Lower leg skin (tissue), 4 donors: ENCODE data around the gene ACTR2. TPM values are rescaled to one million over a fixed set of nuclear protein-coding genes. Genes with fewer than 3 reads are reported as not detected.
"Not testable (repeated sequence)": the region's sequence is repeated elsewhere in the genome, so short reads cannot be mapped to it uniquely, and the experiment has no call there.

Experiments
- DNase-seq, 2 donors: peaks; one replicate each; pipeline ENCODE4 v3.0.0-alpha.2; 2019; ENCODE audit warnings: low spot score in 2 of 2
- H3K4me3 ChIP-seq: fragments of 200-600 bp; sonication (generic); 2 replicates; pipeline ENCODE4 v1.5.1; 2017; ENCODE audit warnings: mild to moderate bottlenecking, low read depth; ENCODE audit not compliant: poor library complexity, severe bottlenecking
- POLR2A ChIP-seq, 2 donors: fragments of 450-650 bp; IDR thresholded peaks; one replicate each; pipeline ENCODE4 v1.6.1; 2016 to 2017; ENCODE audit warnings: antibody characterized with exemption in 2 of 2, mild to moderate bottlenecking in 1 of 2, moderate library complexity in 1 of 2
- WGBS, 2 donors: methylation state at CpG; one replicate each; pipeline ENCODE4 v1.1.5; 2018; 5-methylcytosine and 5-hydroxymethylcytosine counted together
- intact Hi-C: fragments of 100-400 bp; cut with DNase I; formaldehyde crosslinking; loops from one replicate; pipeline ENCODE4 v1.15.0; 2023; ENCODE audit warnings: low total_unique reads
- total RNA-seq, 4 donors: library from RNA; depleted of rRNA; stranded (reverse); fragments of >200 nt; gene quantifications; one replicate each; pipeline ENCODE4 v1.1.0, GENCODE V29; 2016
- TF ChIP-seq, protein P1 (sequence below), 3 donors: fragments of 450-650 bp; IDR thresholded peaks; one replicate each; pipeline ENCODE4 v1.5.1; 2016; ENCODE audit warnings: antibody characterized with exemption in 3 of 3, mild to moderate bottlenecking in 3 of 3, moderate library complexity in 2 of 3

The ACTR2 gene
- total RNA-seq, 4 donors from 2014 or later: 44.1 to 58.7 (median 50.9) TPM

DNA sequence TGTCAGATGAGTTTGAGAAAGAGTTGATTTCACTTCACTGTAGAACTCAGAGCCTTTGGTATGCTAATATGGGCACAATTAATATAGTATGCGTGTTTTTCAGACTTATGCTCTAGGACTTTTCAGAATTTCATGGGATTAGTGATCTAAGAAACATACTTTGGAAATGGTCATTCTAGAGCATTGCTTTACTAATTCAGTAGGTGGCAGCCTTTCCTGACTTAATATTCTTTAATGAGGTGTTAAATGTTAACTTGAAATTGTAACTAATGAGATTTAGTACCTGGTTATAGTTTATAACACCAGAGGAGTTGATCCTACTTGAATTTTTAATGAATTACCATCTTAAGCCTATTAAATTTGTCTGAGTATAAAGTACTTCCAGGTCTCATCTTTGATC lies 28.4 kb downstream of the ACTR2 start:
- H3K4me3 ChIP-seq: no peak overlapping the region
- TF ChIP-seq, protein P1, sequence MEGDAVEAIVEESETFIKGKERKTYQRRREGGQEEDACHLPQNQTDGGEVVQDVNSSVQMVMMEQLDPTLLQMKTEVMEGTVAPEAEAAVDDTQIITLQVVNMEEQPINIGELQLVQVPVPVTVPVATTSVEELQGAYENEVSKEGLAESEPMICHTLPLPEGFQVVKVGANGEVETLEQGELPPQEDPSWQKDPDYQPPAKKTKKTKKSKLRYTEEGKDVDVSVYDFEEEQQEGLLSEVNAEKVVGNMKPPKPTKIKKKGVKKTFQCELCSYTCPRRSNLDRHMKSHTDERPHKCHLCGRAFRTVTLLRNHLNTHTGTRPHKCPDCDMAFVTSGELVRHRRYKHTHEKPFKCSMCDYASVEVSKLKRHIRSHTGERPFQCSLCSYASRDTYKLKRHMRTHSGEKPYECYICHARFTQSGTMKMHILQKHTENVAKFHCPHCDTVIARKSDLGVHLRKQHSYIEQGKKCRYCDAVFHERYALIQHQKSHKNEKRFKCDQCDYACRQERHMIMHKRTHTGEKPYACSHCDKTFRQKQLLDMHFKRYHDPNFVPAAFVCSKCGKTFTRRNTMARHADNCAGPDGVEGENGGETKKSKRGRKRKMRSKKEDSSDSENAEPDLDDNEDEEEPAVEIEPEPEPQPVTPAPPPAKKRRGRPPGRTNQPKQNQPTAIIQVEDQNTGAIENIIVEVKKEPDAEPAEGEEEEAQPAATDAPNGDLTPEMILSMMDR (IDR thresholded peaks at IDR 0.05): no peak
- no peak for TF ChIP-seq POLR2A (IDR thresholded peaks at IDR 0.05)
- DNase-seq: no peak
- intact Hi-C loops: no loop called here
- 88 to 89% methylated on average over 1 of the region's 1 CpG for WGBS, 2 donors

DNA sequence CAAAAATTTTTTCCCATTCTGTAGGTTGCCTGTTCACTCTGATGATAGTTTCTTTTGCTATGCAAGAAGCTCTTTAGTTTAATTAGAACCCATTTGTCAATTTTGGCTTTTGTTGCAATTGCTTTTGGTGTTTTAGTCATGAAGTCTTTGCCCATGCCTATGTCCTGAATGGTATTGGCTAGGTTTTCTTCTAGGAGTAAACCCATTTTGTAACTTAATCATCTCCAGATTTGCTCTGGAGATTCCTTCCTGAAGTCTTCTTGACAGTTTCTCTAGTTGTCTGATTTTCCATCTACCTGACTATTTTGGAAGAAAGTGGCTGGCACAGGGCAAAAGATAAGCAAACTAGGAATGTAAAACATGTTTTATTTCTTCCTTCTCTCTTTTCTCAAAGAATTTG lies 30.2 kb downstream of the ACTR2 start:
- DNase-seq, intact Hi-C loops, H3K4me3 ChIP-seq: not testable (repeated sequence)

DNA sequence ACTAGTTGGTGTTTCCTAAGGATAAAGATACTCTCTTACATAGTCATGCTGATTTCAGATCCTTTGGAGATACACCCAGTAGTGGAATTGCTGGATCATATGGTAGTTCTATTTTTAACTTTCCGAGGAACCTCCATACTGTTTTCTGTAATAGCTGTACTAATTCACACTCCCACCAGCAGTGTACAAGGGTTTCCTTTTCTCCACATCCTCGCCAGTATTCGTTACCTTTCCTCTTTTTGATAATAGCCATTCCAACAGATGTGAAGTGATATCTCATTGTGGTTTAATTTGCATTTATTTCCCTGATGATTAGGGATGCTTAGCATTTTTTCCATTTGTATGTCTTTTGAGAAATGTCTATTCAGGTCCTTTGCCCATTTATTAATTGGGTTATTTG lies 34.0 kb downstream of the ACTR2 start:
- no peak for TF ChIP-seq POLR2A (IDR thresholded peaks at IDR 0.05)
- TF ChIP-seq, protein P1 (IDR thresholded peaks at IDR 0.05): no peak
- WGBS, 2 donors: 73 to 83% methylated on average over 3 of the region's 3 CpGs
- intact Hi-C loops: no loop called here
- DNase-seq: no peak
- no peak overlapping the region for H3K4me3 ChIP-seq

DNA sequence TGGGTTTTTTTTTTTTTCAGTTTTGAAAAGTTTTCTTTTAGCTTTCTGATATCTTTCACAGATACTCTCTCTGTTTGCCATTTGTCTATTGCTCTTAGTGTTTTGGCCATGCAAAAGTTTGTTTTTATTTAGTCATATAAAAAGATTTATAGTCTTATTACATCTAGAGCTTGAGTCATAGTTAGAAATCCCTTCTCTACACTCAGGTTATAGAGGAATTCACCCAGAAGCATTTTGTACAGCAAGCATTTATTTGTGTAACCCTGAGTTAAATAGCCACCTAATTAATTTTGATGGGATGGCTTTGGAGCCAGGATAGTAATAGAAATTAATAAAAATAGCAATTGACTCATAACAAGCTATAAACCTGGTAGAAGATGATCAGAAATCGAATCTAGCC lies 35.6 kb downstream of the ACTR2 start:
- intact Hi-C loops: no loop called here
- TF ChIP-seq, protein P1 (IDR thresholded peaks at IDR 0.05): no peak
- TF ChIP-seq POLR2A (IDR thresholded peaks at IDR 0.05): no peak

DNA sequence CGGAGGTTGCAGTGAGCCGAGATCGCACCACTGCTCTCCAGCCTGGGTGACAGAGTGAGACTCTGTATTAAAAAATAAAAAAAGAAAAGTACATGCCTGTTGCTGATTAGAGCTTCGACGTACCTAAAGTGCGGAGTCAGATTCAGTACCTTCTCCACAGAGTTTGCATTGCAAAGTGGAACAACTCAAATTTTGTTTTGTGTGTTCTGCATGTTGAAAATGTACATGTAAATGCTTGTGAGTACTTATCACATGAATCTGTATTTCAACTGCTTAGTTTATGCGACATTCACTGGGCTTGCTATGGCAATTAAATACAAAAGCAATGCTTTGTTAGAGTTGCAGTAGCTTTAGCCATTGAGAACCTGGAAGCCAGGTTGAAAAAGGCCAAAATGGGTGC lies 36.4 kb downstream of the ACTR2 start:
- WGBS, 2 donors: 78 to 95% methylated on average over 7 of the region's 7 CpGs

More for the DNA sequence above, 35.6 kb downstream of the ACTR2 start:
- 73 to 76% methylated on average over 1 of the region's 1 CpG for WGBS, 2 donors
- no peak overlapping the region for H3K4me3 ChIP-seq
- DNase-seq: no peak

DNA sequence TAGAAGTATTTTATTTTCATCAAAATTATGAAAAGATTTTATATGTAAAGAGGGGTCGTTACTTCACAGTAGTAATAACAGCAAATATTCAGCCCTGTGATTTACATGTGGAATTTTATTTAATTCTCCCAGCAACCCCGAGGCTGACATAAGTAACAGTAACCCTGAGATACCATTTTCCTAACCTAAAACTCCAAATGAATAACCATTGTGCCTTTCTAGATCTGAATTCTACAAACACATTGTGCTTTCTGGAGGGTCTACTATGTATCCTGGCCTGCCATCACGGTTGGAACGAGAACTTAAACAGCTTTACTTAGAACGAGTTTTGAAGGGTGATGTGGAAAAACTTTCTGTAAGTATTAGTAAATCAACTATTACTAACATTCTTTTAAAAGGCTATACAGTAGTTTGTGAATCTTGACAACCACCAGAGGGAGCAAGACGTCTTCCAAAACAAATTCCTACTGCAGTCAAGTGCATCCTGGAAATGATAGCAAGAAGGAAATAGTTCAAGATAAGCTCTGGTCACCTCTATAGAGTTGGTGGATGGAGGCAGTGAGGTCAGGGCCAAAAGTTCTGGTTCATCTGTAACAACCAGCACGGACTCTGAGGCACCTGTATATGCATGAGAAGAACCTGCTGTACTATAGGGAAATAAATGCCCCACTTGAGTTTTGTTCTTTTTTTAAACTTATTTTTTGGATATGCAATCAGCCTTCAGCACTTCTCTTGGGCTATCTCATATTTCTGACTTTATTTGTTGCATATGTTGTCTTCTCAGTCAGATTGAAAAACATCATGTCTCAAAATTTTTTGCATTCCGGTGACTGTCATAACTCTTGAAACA lies 37.4 kb downstream of the ACTR2 start:
- DNase-seq: peak in 1 of 2 donors; percentile 24
- no peak for TF ChIP-seq POLR2A (IDR thresholded peaks at IDR 0.05)
- TF ChIP-seq, protein P1 (IDR thresholded peaks at IDR 0.05): no peak
- H3K4me3 ChIP-seq: no peak overlapping the region
- WGBS, 2 donors: 42 to 44% methylated on average over 8 of the region's 8 CpGs
- intact Hi-C loops: loop anchor here (5.0 kb wide), 1 partner anchor 287 kb away; no protein-coding TSS in a partner anchor

More for the DNA sequence above, 36.4 kb downstream of the ACTR2 start:
- TF ChIP-seq, protein P1 (IDR thresholded peaks at IDR 0.05): no peak
- no peak for TF ChIP-seq POLR2A (IDR thresholded peaks at IDR 0.05)
- intact Hi-C loops: no loop called here
- no peak for DNase-seq
- no peak overlapping the region for H3K4me3 ChIP-seq
